Panc1 (cell line): Measurements from ENCODE around the gene CES5A. TPM values are rescaled to one million over a fixed set of nuclear protein-coding genes. Genes with fewer than 3 reads are reported as not detected.

ENCODE experiments used
- ATAC-seq: fragments of 200-7000 bp; cut with Tn5 transposase; 2 replicates; pipeline ENCODE4 v1.9.1; 2020; ENCODE audit warnings: mild to moderate bottlenecking, moderate library complexity
- BruUV-seq: library from RNA; stranded (reverse); fragments of 400-500 nt; replicated peaks from 2 replicates; lab custom pipeline; 2021; lab: Mats Ljungman, UMichigan
- CTCF ChIA-PET: fragments of 300-600 bp; sonication (Branson Sonifier 250); formaldehyde crosslinking; loops from one replicate; lab custom pipeline; 2022; ENCODE audit warnings: antibody characterized with exemption; lab: Charles Lee
- POLR2A ChIA-PET: fragments of 300-600 bp; sonication (Branson Sonifier 250); formaldehyde crosslinking; loops from one replicate; lab custom pipeline; 2022; ENCODE audit warnings: antibody characterized with exemption; lab: Charles Lee
- DNase-seq: peaks from one replicate; pipeline ENCODE4 v3.0.0-alpha.2; 2010; ENCODE audit warnings: low read depth, low spot score
- H3K27ac ChIP-seq: 2 replicates; pipeline ENCODE4 v1.5.1; 2011; ENCODE audit warnings: mild to moderate bottlenecking, low read length, inconsistent platforms
- H3K27me3 ChIP-seq: fragments of 200-500 bp; sonication (Bioruptor generic); 2 replicates; pipeline ENCODE4 v1.6.0; 2014; ENCODE audit warnings: low read length, inconsistent platforms; ENCODE audit not compliant: control insufficient read depth, insufficient read depth
- H3K36me3 ChIP-seq: fragments of 200-500 bp; sonication (Bioruptor generic); 2 replicates; pipeline ENCODE4 v1.5.1; 2014; ENCODE audit warnings: inconsistent platforms, mild to moderate bottlenecking, low read length, moderate library complexity; ENCODE audit not compliant: control insufficient read depth, insufficient read depth
- H3K4me1 ChIP-seq: 2 replicates; pipeline ENCODE4 v1.5.1; 2011; ENCODE audit warnings: inconsistent platforms, mild to moderate bottlenecking, low read length, moderate library complexity; ENCODE audit not compliant: control insufficient read depth, insufficient read depth
- H3K4me3 ChIP-seq, 2 experiments: 2 replicates each; pipeline ENCODE4 v1.5.1; 2011 to 2012; ENCODE audit warnings: low read depth in 2 of 2, low read length in 2 of 2, mild to moderate bottlenecking in 2 of 2, inconsistent platforms in 1 of 2, moderate library complexity in 1 of 2
- H3K9me3 ChIP-seq: fragments of 200-500 bp; sonication (Bioruptor generic); 2 replicates; pipeline ENCODE4 v1.5.1; 2014; ENCODE audit warnings: low read depth, mild to moderate bottlenecking, inconsistent platforms, low read length, moderate library complexity; ENCODE audit not compliant: control insufficient read depth, insufficient read depth
- CTCF ChIP-seq: fragments of 450-650 bp; IDR thresholded peaks from 2 replicates; pipeline ENCODE4 v1.5.1; 2017; ENCODE audit warnings: mild to moderate bottlenecking
- POLR2AphosphoS5 ChIP-seq: IDR thresholded peaks from 2 replicates; pipeline ENCODE4 v1.6.1; 2012; ENCODE audit warnings: mild to moderate bottlenecking, low read depth, low read length, moderate library complexity
- REST ChIP-seq, 2 experiments: IDR thresholded peaks; 2 replicates each; pipeline ENCODE4 v1.6.1; 2011 to 2012; ENCODE audit warnings: low read depth in 2 of 2, control low read depth in 1 of 2, low read length in 1 of 2, mild to moderate bottlenecking in 1 of 2, moderate library complexity in 1 of 2; ENCODE audit not compliant: insufficient read depth in 1 of 2
- SIN3A ChIP-seq: IDR thresholded peaks from 2 replicates; pipeline ENCODE4 v1.6.1; 2012; ENCODE audit warnings: low read depth, mild to moderate bottlenecking, low read length, moderate library complexity, borderline replicate concordance; ENCODE audit not compliant: insufficient read depth
- in situ Hi-C: cut with HindIII; loops from 2 replicates; pipeline ENCODE4 v1.10.0; 2016; ENCODE audit warnings: low sequenced_read_pairs, low pct_unique_long_range_greater_than_20kb
- intact Hi-C: fragments of 100-400 bp; cut with micrococcal nuclease; formaldehyde crosslinking; loops from one replicate; pipeline ENCODE4 v1.10.0; 2022; ENCODE audit not compliant: unreplicated experiment
- total RNA-seq: library from RNA; stranded (reverse); gene quantifications from one replicate; pipeline ENCODE4 v1.2.1, GENCODE V29; 2021; ENCODE audit not compliant: unreplicated experiment

Gene CES5A
- total RNA-seq, 1 experiment from 2014 or later = not detected

- H3K27me3 ChIP-seq = no peaks in the 10 kb centered on the region
- CTCF ChIA-PET = interaction anchor here (0.6 kb wide), 1 partner anchor 463 kb away, joined by 3 read pairs; no protein-coding TSS in a partner anchor
- BruUV-seq = no TSS peak
- DNase-seq (no peak), ATAC-seq (no peak)
- H3K9me3 ChIP-seq = no peaks in the 10 kb centered on the region; the same call in 1 of the 2 replicates
- H3K4me3 ChIP-seq = no peak overlapping the region
- no peaks in the 10 kb centered on the region for H3K4me1 ChIP-seq
- POLR2A ChIA-PET = no interaction called here
- TF ChIP-seq POLR2AphosphoS5 (no peak), CTCF (no peak)
- H3K36me3 ChIP-seq = no peaks in the 10 kb centered on the region
- in situ Hi-C loops = no loop called here
- intact Hi-C loops = no loop called here
- H3K27ac ChIP-seq = no peak overlapping the region
These were observed 17.6 kb upstream of the CES5A start for GRCh38 chr16:55892821-55893220.

- Histone ChIP-seq H3K4me1 (no peaks in the 10 kb centered on the region), H3K36me3 (no peaks in the 10 kb centered on the region), H3K9me3 (no peaks in the 10 kb centered on the region; the same call in 1 of the 2 replicates), H3K27me3 (no peaks in the 10 kb centered on the region), H3K27ac (no peak overlapping the region), H3K4me3 (no peak overlapping the region)
- in situ Hi-C loops = no loop called here
- DNase-seq (no peak), ATAC-seq (no peak)
- TF ChIP-seq REST (IDR thresholded peaks at IDR 0.05; ENCODE audit: insufficient read depth in 1 of 2, low read depth in 2 of 2, low read length in 1 of 2) = no peak
- no peak for TF ChIP-seq POLR2AphosphoS5
- ChIA-PET POLR2A (interaction anchor here (0.7 kb wide), 1 partner anchor 139 kb away, joined by 3 read pairs; no protein-coding TSS in a partner anchor), CTCF (no interaction called here)
- BruUV-seq = no TSS peak
- intact Hi-C loops = no loop called here
These were observed 14.3 kb upstream of the CES5A start for GRCh38 chr16:55889518-55889917.

- Histone ChIP-seq H3K36me3 (no peaks in the 10 kb centered on the region), H3K4me3 (no peak overlapping the region), H3K27ac (no peak overlapping the region), H3K9me3 (no peaks in the 10 kb centered on the region; the same call in 1 of the 2 replicates), H3K4me1 (no peaks in the 10 kb centered on the region), H3K27me3 (no peaks in the 10 kb centered on the region)
- in situ Hi-C loops = no loop called here
- TF ChIP-seq SIN3A = no peak
- CTCF ChIA-PET = no interaction called here
- no peak for ATAC-seq
- no peak for DNase-seq
- BruUV-seq = no TSS peak
- intact Hi-C loops = no loop called here
- POLR2A ChIA-PET = no interaction called here
These were observed 13.4 kb upstream of the CES5A start for GRCh38 chr16:55888546-55888945.
